SIG-M5 treated with dmso at 0.1 percent for 504 hours (cell line): ENCODE measurements around the gene SRPK1.

Experiments used
- DNase-seq: peaks from one replicate; lab custom pipeline; 2025; ENCODE audit not compliant: unreplicated experiment; lab: John Stamatoyannopoulos, UW

The SRPK1 gene

DNA sequence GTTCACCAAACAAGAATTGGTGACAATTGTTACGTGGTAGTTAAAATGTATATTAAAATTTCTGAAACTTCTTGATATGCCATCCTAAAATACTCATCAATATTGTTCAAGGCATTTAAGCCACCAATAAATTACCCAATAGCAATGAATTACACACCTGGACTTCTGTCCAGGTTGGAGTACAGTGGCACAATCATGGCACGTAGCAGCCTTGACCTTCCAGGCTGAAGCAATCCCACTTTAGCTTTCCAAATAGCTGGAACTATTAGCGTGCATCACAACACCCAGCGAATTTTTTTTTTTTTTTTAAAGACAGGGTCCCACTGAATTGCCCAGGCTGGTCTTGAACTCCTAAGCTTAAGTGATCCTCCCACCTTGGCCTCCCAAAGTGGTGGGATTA is 17.2 kb downstream of the SRPK1 start:
- DNase-seq: no peak

DNA sequence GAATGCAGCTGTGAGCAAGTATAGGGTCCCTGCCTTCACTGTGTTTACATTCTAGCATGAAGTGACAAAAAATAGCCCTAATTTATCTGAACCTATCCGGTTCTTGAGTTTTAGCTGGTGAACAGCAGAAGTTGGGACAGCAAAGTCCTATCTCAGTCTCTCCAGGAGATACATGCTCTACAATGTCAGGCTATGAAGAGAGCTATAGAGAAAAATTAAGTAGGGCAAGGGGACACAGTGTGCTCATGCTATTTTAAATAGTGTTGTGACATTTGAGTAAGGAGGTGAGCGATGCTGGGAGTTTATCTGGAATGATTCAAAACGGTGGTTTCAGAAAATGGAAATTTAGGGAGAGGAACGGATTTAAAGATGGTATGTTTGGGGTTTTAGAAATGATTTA is 20.4 kb downstream of the SRPK1 start:
- DNase-seq: no peak

DNA sequence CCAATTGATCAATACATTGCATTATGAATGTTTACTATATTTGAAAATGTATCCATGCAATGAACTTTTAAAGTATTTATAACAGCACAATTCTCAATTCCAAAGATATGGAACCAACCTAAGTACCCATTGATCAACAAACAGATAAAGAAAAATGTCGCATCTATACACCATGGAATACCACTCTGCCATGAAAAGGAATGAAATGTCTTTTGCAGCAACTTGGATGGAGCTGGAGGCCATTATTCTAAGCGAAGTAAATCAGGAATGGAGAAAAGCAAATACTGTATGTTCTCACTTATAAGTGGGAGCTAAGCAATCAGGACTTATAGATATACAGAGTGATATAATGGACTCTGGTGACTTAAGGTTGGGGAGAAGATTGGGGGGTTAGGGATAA is 22.9 kb downstream of the SRPK1 start:
- no peak for DNase-seq

DNA sequence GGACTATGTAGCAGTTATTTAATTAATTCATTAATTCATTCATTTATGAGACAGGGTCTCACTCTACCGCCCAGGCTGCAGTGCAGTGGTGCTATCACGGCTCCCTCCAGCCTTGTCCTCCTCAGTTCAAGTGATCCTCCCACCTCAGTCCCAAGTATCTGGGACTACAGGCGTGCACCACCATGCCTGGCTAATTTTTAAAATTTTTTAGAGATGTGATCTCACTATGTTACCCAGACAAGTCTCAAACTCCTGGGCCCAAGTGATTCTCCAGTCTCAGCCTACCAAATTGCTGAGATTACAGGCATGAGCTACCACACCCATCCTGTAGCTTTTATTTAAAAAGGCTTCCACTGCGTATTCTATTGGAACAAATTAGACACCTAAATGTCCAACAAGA is 23.4 kb downstream of the SRPK1 start:
- DNase-seq: no peak

DNA sequence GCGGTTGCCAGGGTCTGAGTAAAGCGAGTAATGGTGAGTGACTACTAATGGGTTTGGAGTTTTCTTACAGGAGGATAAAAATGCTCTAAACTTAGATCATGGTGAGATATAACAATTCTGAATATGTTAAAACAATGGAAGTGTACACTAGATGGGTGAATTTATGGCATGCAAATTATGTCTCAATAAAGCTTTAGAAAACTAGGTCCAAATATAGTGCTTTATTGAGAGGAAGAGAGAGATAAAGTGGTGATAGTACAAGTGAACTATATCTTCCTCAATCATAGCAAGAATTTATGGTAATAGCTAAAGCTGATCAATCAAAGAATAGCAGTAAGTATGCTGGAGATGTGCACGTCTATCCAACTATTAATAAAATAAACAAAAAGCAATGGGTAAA is 23.9 kb downstream of the SRPK1 start:
- DNase-seq: no peak

DNA sequence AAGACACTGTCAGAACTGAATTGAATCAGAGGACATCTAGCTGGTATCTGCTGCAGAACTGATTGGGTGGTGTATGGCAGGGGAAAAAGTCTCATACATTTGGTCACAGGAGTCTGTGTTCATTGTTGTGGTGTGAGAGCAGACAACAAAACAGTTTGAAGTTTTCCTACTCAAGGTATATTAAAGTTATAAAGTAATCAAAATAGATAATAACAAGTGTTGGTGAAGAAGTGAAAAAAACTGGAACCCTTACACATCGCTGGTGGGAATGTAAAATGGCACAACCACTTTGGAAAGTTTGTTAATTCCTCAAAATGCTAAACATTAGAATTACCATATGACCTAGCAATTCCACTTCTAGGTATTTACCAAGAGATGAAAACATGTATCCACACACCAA is 24.7 kb downstream of the SRPK1 start:
- no peak for DNase-seq

DNA sequence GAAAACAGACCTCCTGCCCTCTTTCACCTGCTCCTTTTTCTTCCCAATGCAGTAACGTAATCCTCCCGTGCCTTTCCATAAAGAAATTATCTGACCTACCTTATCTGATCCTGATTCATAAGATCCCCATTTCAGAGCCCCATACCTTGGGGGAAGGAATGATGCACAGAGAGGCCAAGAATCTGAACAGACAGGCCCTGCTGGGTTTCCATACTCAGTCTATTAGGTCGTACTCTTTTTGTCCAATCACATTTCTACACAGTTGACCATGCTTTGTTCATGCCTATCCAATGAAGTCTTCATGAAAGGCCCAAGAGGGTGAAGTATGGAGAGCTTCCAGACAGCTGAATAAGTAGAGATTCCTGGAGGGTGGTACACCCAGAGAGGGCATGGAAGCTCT is 25.3 kb downstream of the SRPK1 start:
- no peak for DNase-seq

DNA sequence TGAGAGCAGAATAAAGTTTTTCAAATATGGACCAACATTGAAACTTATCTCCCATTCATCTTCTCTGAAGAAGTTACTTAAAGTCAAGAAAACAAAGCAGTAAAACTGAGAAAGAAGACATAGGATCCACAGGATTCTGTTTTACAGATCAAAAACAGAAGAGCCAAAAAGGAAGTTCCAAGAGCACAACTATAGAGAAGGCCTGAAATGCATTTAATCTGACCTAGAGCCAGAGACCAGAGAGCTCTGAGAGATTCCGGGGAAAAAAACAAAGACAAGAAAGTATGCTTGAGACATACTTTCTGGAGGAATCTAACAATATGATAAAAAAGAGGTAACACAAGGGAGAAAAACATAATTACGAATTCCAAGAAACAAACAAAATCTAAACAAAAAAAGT is 26.1 kb downstream of the SRPK1 start:
- no peak for DNase-seq

DNA sequence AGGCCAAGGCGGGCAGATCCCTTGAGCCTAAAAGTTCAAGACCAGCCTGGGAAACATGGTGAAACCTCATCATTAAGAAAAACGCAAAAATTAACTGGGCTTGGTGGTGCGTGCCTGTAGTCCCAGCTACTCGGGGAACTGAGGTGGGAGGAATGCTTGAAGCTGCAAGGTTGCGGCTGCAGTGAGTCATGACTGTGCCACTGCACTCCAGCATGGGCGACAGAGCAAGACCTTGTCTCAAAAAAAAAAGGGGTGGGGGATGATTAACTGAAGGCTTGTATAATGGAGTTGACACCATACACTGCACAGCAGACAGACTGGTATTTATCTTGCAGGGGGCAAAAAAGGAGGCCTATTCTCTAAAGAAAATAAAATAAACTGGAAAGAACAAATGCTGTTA is 27.7 kb downstream of the SRPK1 start:
- no peak for DNase-seq

DNA sequence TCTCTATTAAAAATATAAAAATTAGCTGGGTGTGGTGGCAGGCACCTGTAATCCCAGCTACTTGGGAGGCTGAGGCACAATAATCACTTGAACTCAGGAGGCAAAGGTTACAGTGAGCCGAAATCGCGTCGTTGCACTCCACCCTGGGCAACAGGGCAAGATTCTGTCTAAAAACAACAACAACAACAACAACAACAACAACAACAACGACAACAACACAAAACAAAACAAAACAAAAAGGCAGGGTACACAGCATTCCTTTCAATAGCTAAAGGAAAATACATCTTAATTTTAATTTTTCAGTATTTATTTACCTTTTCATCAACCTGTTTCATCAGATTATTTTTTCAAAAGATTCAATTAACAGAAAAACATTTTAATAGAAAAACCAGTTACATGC is 28.4 kb downstream of the SRPK1 start:
- no peak for DNase-seq

DNA sequence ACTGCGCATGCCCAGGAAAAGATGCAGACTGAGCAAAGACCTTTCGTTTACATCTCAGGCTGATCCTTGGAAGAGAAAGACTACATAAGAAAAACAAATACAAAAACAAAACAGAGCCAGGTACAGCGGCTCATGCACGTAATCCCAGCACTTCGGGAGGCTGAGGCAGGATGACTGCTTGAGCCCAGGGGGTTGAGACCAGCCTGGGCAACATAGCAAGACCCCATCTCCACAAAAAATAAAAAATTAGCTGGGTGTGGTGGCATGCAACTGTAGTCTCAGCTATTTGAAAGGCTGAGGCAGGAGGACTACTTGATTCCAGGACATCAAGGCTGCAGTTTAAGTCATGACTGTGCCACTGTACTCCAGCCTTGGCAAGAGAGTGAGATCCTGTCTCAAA is 41.7 kb downstream of the SRPK1 start:
- DNase-seq: no peak

DNA sequence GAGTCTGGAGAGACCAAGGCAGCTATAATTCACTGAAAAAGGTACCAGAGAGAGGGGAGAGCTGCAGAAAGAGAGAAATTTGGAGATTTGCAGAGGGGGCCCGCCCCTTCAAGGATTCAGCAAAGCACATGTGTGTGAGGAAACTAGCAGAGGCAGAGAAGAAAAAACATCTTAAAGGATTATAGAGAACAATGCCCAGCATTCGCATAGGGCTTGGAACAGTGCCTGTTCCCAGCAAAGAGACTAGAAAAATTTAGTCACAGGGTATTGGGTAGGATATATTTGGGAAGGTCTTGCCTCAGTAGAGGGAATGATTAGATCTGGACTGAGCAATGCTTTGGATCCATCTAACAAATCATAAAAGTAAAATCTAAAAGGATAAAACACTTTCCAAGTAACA is 44.0 kb downstream of the SRPK1 start:
- DNase-seq: no peak

DNA sequence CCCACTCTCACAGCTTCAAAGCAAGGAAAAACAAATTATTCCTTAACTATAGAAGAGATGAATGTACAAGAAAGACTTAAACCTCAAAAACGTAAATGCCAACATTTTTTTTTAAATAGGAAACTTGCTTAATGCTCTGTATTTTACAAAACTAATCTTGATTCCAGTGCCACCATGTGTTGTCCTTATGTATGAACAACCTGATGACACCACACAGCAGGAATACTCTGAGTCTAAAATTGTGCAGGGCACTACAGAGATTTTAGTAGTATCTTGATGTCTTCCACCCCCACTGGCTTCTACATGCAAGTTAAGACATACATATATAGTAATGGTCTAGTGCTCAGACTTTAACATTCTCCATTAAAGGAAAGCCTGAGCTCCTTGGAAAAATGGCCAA is 46.2 kb downstream of the SRPK1 start:
- no peak for DNase-seq

DNA sequence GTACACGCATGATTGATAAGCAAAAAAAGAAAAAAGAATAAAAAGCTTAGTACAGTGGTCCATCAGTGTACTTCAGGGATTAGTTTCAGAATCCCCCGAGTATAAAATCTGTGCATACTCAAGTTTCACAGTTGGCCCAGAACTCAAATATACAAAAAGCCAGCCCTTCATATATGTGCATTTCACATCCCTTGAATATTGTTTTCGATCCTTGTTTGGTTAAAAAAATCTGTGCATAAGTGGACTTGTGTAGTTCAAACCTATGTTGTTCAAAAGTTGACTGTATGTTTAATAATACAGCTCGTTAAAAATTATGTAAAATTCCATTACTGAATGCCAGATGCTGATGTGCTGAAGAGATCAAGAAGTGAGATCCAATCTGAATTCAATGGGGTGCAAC is 61.5 kb downstream of the SRPK1 start:
- no peak for DNase-seq

DNA sequence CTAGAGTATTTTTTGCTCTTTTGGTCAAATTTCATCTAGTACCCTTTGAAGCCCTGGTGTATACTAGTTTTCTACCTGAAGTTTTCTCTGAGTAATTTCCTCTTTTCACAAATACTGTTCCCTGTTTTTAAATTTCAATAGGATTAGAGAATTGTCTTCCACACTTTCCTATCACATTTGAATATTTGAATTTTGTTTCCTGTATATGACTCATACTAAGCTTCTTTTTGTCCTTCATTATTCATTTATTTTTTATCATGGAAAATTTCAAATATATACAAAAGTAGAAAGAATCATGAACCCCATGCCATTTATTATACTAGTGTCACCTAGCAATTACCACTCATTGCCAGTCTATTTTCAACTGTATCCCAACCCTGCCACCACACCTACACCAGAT is 63.0 kb downstream of the SRPK1 start:
- no peak for DNase-seq

DNA sequence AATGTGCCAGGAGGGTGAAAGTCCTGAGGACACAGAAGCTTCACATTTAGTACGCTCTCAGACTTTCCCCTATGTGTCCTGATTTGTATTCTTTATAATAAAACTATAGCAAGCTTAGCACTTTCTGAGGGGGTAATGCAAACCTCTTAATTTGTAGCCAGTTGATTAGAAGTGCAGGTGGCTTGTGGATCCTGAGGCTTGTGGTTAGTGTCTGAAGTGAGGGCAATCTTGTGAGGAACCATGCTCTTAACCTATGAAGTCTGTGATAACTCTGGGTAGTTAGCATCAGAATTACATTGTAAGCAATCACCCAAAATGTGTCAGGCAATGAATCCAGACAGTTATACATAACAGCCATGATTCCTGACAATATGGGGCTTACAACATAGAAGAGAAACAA is 64.6 kb downstream of the SRPK1 start:
- DNase-seq: no peak

DNA sequence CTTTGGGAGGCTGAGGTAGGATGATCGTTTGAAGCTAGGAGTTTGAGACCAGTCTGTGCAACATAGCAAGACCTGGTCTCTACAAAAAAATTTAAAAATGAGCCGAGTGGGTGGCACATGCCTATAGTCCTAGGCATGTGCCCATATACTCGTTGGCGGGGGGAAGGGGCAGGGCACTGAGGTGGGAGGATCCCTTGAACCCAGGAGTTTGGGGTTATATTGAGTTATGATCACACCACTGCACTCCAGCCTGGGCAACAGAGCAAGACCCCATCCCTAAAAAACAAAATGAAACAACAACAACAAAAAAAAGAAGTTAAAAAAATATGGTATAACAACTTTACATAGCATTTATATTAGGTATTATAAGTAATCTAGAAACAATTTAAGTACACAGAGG is 67.9 kb downstream of the SRPK1 start:
- DNase-seq: no peak

DNA sequence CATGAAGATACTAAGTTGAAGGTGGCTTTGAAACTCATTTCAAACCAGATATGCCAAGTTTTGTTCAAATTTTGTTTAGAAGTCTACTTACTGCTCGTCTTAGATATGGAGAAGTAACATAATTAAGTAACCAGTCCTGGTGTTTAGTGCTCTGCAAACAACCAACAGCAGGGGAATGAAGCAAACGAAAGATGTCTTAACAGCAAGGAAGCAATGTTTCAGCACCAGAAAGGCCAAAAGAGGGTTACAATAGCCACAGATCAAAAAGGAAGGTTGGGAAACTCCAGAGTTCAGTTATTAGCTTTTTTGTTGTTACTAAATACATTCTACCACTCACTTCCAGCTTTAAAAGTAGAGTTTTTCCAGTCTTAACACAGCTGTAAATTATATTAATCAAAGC is 70.7 kb downstream of the SRPK1 start:
- DNase-seq: peak; percentile 71

DNA sequence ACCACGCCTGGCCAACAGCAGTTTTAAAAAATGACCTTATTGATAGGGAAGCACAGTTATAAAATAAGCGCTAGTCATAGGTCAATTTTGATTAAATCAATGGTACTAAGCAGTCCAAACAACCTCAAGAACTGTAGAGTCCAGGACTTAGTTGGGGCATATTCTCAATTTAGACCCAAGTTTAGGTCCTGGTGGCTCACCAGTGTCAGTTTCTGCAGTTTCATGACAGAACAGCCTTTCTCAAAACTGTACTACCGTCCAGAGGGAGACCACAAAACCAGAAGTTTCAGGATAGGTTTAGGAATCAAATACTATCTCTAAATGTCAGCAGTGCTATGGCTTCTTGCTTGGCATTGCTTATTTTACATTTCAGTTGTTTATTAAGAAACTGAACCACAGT is 76.6 kb downstream of the SRPK1 start:
- DNase-seq: no peak

DNA sequence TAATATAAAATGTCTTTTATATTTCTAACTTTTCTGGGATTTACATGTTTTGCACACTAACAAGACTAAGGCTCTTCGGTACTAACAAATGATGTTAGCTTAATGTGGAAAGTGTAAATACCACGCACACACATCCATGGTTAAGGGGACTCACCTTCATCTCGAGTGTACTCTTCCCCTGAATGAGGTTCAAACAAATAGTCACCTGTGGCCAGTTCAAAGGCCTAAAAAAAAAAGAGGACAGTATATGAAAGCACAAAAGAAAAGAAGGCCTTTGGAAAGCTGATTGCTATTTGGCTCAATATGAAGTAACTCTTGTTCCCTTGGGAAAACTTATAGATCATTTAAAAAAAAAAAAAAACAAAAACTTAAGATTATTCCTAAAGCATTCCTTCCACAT is 78.5 kb downstream of the SRPK1 start:
- no peak for DNase-seq

DNA sequence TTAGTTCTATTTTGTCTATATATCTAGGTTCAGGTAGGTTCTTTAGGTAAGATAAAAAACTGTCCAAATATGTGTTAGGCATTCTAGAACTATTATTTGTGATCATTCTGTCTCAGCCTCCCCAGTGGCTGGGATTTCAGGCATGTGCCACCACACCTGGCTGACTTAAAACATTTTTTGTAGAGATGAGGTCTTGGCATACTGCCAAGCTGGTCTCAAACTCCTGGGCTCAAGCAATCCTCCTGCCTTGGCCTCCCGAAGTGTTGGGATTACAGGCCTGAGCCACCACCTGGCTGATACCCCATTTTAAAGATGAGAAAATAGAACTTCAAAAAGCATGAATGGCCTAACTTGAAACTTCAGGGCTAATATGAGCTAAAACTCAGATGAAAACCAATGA is 81.9 kb downstream of the SRPK1 start:
- DNase-seq: no peak

DNA sequence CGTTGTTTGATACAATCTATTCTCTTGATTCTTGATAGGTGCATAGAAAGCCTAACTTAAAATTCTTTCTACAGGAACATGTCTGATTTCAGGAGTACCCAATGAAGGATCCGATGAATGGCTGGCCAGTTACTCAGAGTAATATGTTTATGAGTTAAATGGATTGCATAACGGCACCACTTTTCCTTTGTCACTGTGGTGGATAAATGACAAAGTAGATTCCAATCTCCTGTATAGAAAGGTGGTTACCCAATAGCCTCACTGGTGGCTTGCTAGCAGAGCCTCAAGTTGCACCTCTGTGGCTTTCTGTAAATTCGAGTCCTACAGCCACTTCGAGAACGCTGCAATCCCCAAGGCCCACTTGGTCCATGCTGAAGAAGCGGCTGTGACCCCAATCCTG is 87.4 kb downstream of the SRPK1 start:
- DNase-seq: peak; percentile 42

DNA sequence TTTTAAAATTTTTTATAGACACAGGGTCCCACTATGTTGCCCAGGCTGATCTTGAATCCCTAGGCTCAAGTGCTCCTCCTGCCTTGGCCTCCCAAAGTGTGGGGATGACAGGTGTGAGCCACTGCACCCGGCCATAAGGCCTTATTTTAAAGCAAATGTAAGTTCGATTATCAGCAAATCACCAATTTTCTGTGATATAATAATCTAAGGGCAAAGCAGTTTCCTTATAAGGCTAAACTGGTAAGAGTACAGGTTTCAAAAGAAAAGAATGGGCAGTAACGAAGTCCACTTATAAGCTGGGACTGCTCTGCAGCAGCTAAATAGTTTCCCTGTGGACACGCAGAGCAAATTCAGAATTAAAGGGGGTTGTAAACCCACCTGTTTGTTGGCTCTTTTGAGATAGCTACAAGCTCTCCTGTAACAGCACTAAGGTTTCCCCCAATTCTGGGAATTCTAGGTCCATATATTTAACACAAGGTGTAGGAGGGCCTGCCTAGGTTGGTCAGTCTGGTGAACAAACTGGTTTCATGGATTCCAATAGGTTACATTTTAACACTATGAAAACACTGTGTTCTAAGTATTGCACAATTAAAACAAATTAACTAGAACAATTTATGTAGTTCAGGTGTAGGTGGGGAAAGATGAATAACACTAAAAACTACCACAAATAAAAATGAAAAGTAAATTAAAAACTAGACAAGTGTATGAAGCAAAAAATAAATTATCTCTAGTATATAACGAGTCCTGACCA is 89.5 kb downstream of the SRPK1 start:
- no peak for DNase-seq

DNA sequence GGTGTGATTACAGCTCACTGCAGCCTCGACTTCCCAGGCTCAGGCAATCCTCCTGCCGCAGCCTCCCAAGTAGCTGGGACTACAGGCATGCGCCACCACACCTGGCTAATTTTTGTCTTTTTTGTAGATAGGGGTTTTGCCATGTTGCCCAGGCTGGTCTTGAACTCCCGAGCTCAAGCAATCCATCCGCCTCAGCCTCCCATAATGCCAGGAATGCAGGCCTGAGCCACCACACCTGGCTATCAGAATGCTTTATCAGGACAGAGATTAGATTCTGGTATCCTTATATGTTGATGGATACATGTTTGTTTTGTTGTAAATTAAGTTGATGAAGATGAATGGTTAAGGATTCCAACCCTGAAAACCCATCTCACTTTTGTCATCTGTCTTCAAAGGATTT is 91.6 kb downstream of the SRPK1 start:
- DNase-seq: no peak
